OCI-LY1 (cell line): Measurements from ENCODE around the gene CPA2.

Experiments used
- H2AFZ ChIP-seq: fragments of 200-600 bp; sonication (generic), shearing (Covaris generic); 2 replicates; pipeline ENCODE4 v1.6.0; 2014; ENCODE audit warnings: antibody characterized with exemption, mild to moderate bottlenecking, low read length
- H3F3A ChIP-seq: fragments of 200-600 bp; sonication (generic), shearing (Covaris generic); 2 replicates; pipeline ENCODE4 v1.6.0; 2014; ENCODE audit warnings: mild to moderate bottlenecking, antibody characterized with exemption, low read length, moderate library complexity; ENCODE audit not compliant: insufficient read depth
- H3K27ac ChIP-seq: fragments of 200-600 bp; sonication (generic); 2 replicates; pipeline ENCODE4 v1.5.1; 2014; ENCODE audit warnings: low read length, mixed run types, mild to moderate bottlenecking, low read depth; ENCODE audit not compliant: poor library complexity, severe bottlenecking
- H3K27me3 ChIP-seq: fragments of 200-600 bp; sonication (generic); 2 replicates; pipeline ENCODE4 v1.6.0; 2014; ENCODE audit warnings: antibody characterized with exemption, mild to moderate bottlenecking, low read length, moderate library complexity; ENCODE audit not compliant: insufficient read depth
- H3K36me3 ChIP-seq: fragments of 200-600 bp; sonication (generic); 2 replicates; pipeline ENCODE4 v1.6.1; 2014; ENCODE audit warnings: mild to moderate bottlenecking, antibody characterized with exemption, low read length, moderate library complexity, mixed read lengths; ENCODE audit not compliant: insufficient read depth
- H3K4me1 ChIP-seq: fragments of 200-600 bp; sonication (generic); 2 replicates; pipeline ENCODE4 v1.5.1; 2014; ENCODE audit warnings: mild to moderate bottlenecking, low read length, moderate library complexity; ENCODE audit not compliant: insufficient read depth, severe bottlenecking
- H3K4me2 ChIP-seq: fragments of 200-600 bp; sonication (generic), shearing (Covaris generic); 2 replicates; pipeline ENCODE4 v1.6.1; 2014; ENCODE audit warnings: low read length
- H3K4me3 ChIP-seq: fragments of 200-600 bp; sonication (generic); 2 replicates; pipeline ENCODE4 v1.5.1; 2014; ENCODE audit warnings: low read length, low read depth, mild to moderate bottlenecking, mixed read lengths; ENCODE audit not compliant: poor library complexity, severe bottlenecking
- H3K79me2 ChIP-seq: fragments of 200-600 bp; shearing (Covaris generic); 2 replicates; pipeline ENCODE4 v1.6.1; 2016; ENCODE audit warnings: mixed run types, low read length, mixed read lengths; ENCODE audit not compliant: insufficient read depth
- H3K9ac ChIP-seq: fragments of 200-600 bp; sonication (generic), shearing (Covaris generic); 2 replicates; pipeline ENCODE4 v1.6.1; 2014; ENCODE audit warnings: mild to moderate bottlenecking, low read length, mixed read lengths
- H3K9me2 ChIP-seq: fragments of 200-600 bp; sonication (generic), shearing (Covaris generic); 2 replicates; pipeline ENCODE4 v1.6.1; 2014; ENCODE audit warnings: low read depth, mild to moderate bottlenecking, low read length, mixed read lengths
- H3K9me3 ChIP-seq: fragments of 200-600 bp; shearing (Covaris generic); 2 replicates; pipeline ENCODE4 v1.6.1; 2014; ENCODE audit warnings: low read length, mixed read lengths
- H4K20me1 ChIP-seq: fragments of 200-600 bp; sonication (generic), shearing (Covaris generic); 2 replicates; pipeline ENCODE4 v1.6.0; 2016; ENCODE audit warnings: mild to moderate bottlenecking, low read length; ENCODE audit not compliant: insufficient read depth
- EZH2 ChIP-seq: fragments of 200-600 bp; sonication (generic), shearing (Covaris generic); IDR thresholded peaks from 2 replicates; pipeline ENCODE4 v1.8.0; 2017; ENCODE audit warnings: borderline replicate concordance, mixed run types, mild to moderate bottlenecking, antibody characterized with exemption, low read length, moderate library complexity, mixed read lengths
- TF ChIP-seq, protein P1 (sequence below): fragments of 200-600 bp; sonication (generic), shearing (Covaris generic); IDR thresholded peaks from 2 replicates; pipeline ENCODE4 v1.5.1; 2017; ENCODE audit warnings: mild to moderate bottlenecking, antibody characterized with exemption, low read length, moderate library complexity, mixed read lengths

The CPA2 gene

GRCh38 chr7:130262448-130262847, 4.2 kb upstream of the CPA2 start:
- H3K4me2 ChIP-seq: no peak overlapping the region
- H3K79me2 ChIP-seq: no peaks in the 10 kb centered on the region
- no peak overlapping the region for H3K27ac ChIP-seq

DNA sequence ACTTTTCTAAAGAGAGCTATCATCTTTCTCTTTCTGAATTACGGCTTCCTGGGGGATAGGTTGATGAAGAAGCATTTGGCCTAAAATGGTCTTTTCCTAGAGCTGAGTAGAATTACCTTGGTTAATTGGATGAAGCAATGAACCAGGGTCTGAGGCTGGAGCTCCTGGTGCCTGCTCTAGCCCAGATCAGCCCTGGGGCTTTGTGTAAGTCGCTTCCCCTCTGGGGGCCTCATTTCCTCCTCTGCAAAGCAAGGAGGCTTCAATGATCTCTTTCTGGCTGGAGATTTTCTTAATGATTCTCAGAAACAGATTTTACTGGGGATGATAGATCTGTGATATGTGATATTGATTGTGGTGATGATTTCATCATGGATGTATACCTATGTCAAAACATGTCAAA, 3.5 kb upstream of the CPA2 start:
- no peaks in the 10 kb centered on the region for H3K4me1 ChIP-seq
- H3K9ac ChIP-seq: no peak overlapping the region
- H4K20me1 ChIP-seq: no peaks in the 10 kb centered on the region
- no peaks in the 10 kb centered on the region for H3F3A ChIP-seq
- no peaks in the 10 kb centered on the region for H3K27me3 ChIP-seq
- H3K79me2 ChIP-seq: no peaks in the 10 kb centered on the region
- no peaks in the 10 kb centered on the region for H3K9me3 ChIP-seq
- no peak overlapping the region for H3K4me2 ChIP-seq
- H3K4me3 ChIP-seq: no peak overlapping the region
- H2AFZ ChIP-seq: no peak overlapping the region
- H3K9me2 ChIP-seq: no peaks in the 10 kb centered on the region
- TF ChIP-seq, protein P1, sequence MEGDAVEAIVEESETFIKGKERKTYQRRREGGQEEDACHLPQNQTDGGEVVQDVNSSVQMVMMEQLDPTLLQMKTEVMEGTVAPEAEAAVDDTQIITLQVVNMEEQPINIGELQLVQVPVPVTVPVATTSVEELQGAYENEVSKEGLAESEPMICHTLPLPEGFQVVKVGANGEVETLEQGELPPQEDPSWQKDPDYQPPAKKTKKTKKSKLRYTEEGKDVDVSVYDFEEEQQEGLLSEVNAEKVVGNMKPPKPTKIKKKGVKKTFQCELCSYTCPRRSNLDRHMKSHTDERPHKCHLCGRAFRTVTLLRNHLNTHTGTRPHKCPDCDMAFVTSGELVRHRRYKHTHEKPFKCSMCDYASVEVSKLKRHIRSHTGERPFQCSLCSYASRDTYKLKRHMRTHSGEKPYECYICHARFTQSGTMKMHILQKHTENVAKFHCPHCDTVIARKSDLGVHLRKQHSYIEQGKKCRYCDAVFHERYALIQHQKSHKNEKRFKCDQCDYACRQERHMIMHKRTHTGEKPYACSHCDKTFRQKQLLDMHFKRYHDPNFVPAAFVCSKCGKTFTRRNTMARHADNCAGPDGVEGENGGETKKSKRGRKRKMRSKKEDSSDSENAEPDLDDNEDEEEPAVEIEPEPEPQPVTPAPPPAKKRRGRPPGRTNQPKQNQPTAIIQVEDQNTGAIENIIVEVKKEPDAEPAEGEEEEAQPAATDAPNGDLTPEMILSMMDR: no peak
- no peak for TF ChIP-seq EZH2
- no peak overlapping the region for H3K27ac ChIP-seq
- H3K36me3 ChIP-seq: no peaks in the 10 kb centered on the region

More at GRCh38 chr7:130262448-130262847, 4.2 kb upstream of the CPA2 start:
- H3K27me3 ChIP-seq: no peaks in the 10 kb centered on the region
- H3K9me3 ChIP-seq: no peaks in the 10 kb centered on the region
- H2AFZ ChIP-seq: no peak overlapping the region
- no peak for TF ChIP-seq EZH2
- TF ChIP-seq, protein P1: no peak
- no peaks in the 10 kb centered on the region for H4K20me1 ChIP-seq
- H3K36me3 ChIP-seq: no peaks in the 10 kb centered on the region
- no peaks in the 10 kb centered on the region for H3K4me1 ChIP-seq
- no peak overlapping the region for H3K9ac ChIP-seq
- H3F3A ChIP-seq: no peaks in the 10 kb centered on the region
- no peak overlapping the region for H3K4me3 ChIP-seq
- H3K9me2 ChIP-seq: no peaks in the 10 kb centered on the region

DNA sequence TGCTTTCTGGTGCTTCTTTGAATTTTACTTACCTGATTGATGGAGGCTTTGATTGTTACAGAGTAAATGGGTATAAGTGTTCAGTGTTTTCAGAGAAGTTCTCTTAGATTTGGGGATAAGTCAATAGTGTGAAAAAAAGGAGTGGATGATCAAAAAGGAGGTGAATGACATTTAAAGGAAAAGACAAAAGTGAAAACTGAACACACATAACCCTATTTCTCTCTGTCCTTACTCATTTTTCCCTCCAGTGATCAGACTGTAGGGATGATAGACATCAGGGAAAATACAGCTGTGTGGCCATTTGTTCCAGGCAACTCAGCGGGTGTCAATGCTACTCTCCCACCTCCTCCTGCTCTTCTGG, 278 bp downstream of the CPA2 start:
- Histone ChIP-seq H3K9me3 (no peaks in the 10 kb centered on the region), H3K36me3 (no peaks in the 10 kb centered on the region), H3K27me3 (no peaks in the 10 kb centered on the region), H3K9ac (no peak overlapping the region), H2AFZ (no peak overlapping the region), H3K4me1 (no peaks in the 10 kb centered on the region), H3K9me2 (no peaks in the 10 kb centered on the region), H3K79me2 (no peaks in the 10 kb centered on the region), H3K4me3 (no peak overlapping the region), H3F3A (no peaks in the 10 kb centered on the region), H3K4me2 (no peak overlapping the region), H4K20me1 (no peaks in the 10 kb centered on the region), H3K27ac (no peak overlapping the region)
- no peak for TF ChIP-seq EZH2
- TF ChIP-seq, protein P1: no peak
